ENCODE data around the gene EPN2.

DNA sequence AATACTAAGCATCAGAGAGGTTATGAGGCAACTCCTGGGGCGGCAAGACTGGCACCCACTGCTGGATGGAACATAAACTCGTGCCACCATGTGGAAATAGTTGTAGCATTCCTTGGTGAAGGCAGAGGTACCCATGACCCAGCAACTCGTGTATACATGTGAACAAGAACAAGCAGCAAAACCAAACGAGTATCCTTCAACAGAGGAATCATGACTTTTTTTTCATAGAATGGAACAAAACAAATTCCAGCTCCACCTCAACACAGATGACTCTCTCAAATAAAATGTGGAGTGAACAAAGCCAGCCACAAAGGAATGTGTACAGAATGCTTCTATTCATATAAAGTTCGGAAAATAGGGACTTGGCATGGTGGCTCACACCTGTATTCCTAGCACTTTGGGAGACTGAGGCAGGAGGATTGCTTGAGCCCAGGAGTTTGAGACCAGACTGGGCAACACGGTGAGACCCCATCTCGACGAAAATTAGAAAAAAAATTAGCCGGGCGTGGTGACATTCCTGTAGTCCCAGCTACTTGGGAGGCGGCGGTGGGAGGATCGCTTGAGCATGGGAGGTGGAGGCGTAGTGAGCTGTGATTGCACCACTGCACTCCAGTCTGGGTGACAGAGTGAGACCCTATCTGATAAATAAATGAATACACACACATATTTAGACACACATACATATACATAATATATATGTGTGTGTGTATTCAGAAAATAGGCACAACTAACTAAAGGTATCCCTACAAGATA is 90.0 kb downstream of the EPN2 start:
- TF ChIP-seq CTCF (IDR thresholded peaks at IDR 0.05; ENCODE audit: poor library complexity) (no peak), EZH2 (IDR thresholded peaks at IDR 0.05; ENCODE audit: borderline replicate concordance) (no peak), EZH2phosphoT487 (IDR thresholded peaks at IDR 0.05; ENCODE audit: low read depth, severe bottlenecking, unreplicated experiment) (no peak)

Measured in hepatocyte (in vitro differentiated cells).